NT2/D1 (cell line): ENCODE data around the gene CBY1.
A peak's percentile ranks its signal among the peaks of the same experiment; 100 is the strongest.

Experiments
- SUZ12 ChIP-seq: IDR thresholded peaks from 2 replicates; pipeline ENCODE4 v1.6.1; 2011; ENCODE audit not compliant: insufficient read length, insufficient read depth; ENCODE audit errors: extremely low read depth
- YY1 ChIP-seq: IDR thresholded peaks from 2 replicates; pipeline ENCODE4 v1.6.1; 2011; ENCODE audit not compliant: insufficient read length, insufficient read depth
- ZNF274 ChIP-seq: IDR thresholded peaks from 2 replicates; pipeline ENCODE4 v1.6.1; 2011; ENCODE audit warnings: mild to moderate bottlenecking, low read depth, low read length

DNA sequence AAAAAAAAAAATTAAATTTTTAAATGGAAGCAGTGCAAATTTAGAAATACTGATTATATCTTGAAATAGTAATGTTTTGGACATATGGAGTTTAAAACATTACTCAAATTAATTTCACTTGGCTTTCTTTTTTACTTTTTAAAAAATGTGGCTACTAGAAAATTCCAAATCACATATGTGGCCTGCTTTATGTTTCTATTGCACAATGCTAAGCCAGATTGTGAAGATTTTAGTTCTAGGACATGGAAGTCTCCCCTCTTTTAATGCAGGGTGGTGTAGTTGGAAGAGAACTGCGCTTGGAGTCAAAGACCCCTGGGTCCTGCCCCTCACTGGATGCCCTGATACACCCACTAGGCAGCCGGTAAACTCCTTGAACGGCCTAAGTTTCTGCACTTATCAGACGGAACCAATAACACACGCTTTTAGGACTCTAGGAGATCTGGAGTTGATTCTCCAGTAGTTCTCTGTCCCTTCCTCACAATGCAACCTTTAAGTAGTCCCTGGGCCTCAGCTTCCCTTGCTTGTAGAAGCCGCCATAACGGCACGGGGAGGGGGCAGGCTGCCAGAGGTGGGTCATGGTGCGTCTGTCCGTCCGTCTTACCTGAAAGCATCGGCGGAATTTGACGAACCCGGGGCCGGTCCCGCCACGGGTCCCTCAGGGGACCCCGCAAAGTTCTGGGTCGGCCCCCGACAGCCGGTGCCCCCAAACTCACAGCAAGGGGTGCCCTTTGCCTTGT lies 751 bp upstream of the CBY1 start:
- TF ChIP-seq ZNF274, result no peak
- no peak for TF ChIP-seq SUZ12
- TF ChIP-seq YY1, result peak; percentile 25
